GM19397 (cell line): ENCODE results near the gene SCGN.

ENCODE experiments used
- ATAC-seq: cut with Tn5 transposase; IDR thresholded peaks from one replicate; pipeline ENCODE4 v1.9.1; 2021; ENCODE audit warnings: mild to moderate bottlenecking, moderate library complexity; ENCODE audit not compliant: unreplicated experiment

The SCGN gene

GRCh38 chr6:25652007-25652515 lies at the start of gene SCGN:
Gene SCGN (plus strand): TSS chr6:25652215. CDS start chr6:25652404, 189 bp downstream.
- no peak for ATAC-seq

- ATAC-seq, result no peak
Measured at GRCh38 chr6:25602674-25602982, 49.4 kb upstream of the SCGN start.

- ATAC-seq, result no peak
Measured at GRCh38 chr6:25603251-25603650, 48.8 kb upstream of the SCGN start.

GRCh38 chr6:25606151-25606550 lies 45.9 kb upstream of the SCGN start:
- ATAC-seq, result no peak

- no peak for ATAC-seq
Measured at GRCh38 chr6:25608558-25609174, 43.3 kb upstream of the SCGN start.

GRCh38 chr6:25612666-25613065 lies 39.3 kb upstream of the SCGN start:
- no peak for ATAC-seq

GRCh38 chr6:25613415-25613814 lies 38.6 kb upstream of the SCGN start:
- no peak for ATAC-seq

- no peak for ATAC-seq
Measured at GRCh38 chr6:25614052-25614451, 38.0 kb upstream of the SCGN start.

- no peak for ATAC-seq
Measured at GRCh38 chr6:25615471-25615870, 36.5 kb upstream of the SCGN start.

GRCh38 chr6:25617997-25618396 lies 34.0 kb upstream of the SCGN start:
- ATAC-seq, result no peak

- ATAC-seq, result no peak
Measured at GRCh38 chr6:25619217-25619616, 32.8 kb upstream of the SCGN start.

- no peak for ATAC-seq
Measured at GRCh38 chr6:25620391-25620790, 31.6 kb upstream of the SCGN start.

- ATAC-seq, result no peak
Measured at GRCh38 chr6:25623065-25623464, 28.9 kb upstream of the SCGN start.

- no peak for ATAC-seq
Measured at GRCh38 chr6:25623879-25624278, 28.1 kb upstream of the SCGN start.

- no peak for ATAC-seq
Measured at GRCh38 chr6:25627001-25627400, 25.0 kb upstream of the SCGN start.

- ATAC-seq, result no peak
Measured at GRCh38 chr6:25628471-25629197, 23.4 kb upstream of the SCGN start.

GRCh38 chr6:25629198-25629576 lies 22.8 kb upstream of the SCGN start:
- no peak for ATAC-seq

GRCh38 chr6:25630508-25631278 lies 21.3 kb upstream of the SCGN start:
- ATAC-seq, result no peak

GRCh38 chr6:25635886-25636317 lies 16.1 kb upstream of the SCGN start:
- ATAC-seq, result no peak

- ATAC-seq, result no peak
Measured at GRCh38 chr6:25637211-25637610, 14.8 kb upstream of the SCGN start.

- ATAC-seq, result no peak
Measured at GRCh38 chr6:25637960-25638434, 14.0 kb upstream of the SCGN start.

GRCh38 chr6:25639653-25640052 lies 12.4 kb upstream of the SCGN start:
- no peak for ATAC-seq
